Activated CD8-positive, alpha-beta T cell treated with anti-CD3 and anti-CD28 coated beads for 36 hours (primary cell): Measurements from ENCODE around the gene KRTAP10-8. TPM values are rescaled to one million over a fixed set of nuclear protein-coding genes. Genes with fewer than 3 reads are reported as not detected.
A peak's percentile ranks its signal among the peaks of the same experiment; 100 is the strongest.

Experiments used
- ATAC-seq: fragments of 200-7000 bp; cut with Tn5 transposase; one replicate; pipeline ENCODE4 v1.10.0; 2021; ENCODE audit warnings: mild to moderate bottlenecking, moderate library complexity
- CTCF ChIA-PET: fragments of 350-600 bp; sonication (Branson Sonifier 250); formaldehyde crosslinking; loops from one replicate; lab custom pipeline; 2021; ENCODE audit warnings: antibody characterized with exemption; lab: Charles Lee
- POLR2A ChIA-PET: fragments of 350-600 bp; sonication (Branson Sonifier 250); formaldehyde crosslinking; loops from one replicate; lab custom pipeline; 2021; ENCODE audit warnings: antibody characterized with exemption; lab: Charles Lee
- DNase-seq: peaks from one replicate; pipeline ENCODE4 v3.0.0-alpha.2; 2020
- H3K27ac Mint-ChIP-seq: one replicate; pipeline ENCODE4 v1.8.0; 2021; ENCODE audit warnings: mild to moderate bottlenecking, mixed read lengths
- H3K27me3 Mint-ChIP-seq: one replicate; pipeline ENCODE4 v1.8.0; 2021; ENCODE audit warnings: mixed read lengths
- H3K36me3 Mint-ChIP-seq: one replicate; pipeline ENCODE4 v1.8.0; 2021; ENCODE audit warnings: low read depth, mixed read lengths
- H3K4me1 Mint-ChIP-seq: one replicate; pipeline ENCODE4 v1.8.0; 2021; ENCODE audit warnings: low read depth, mixed read lengths
- H3K4me3 Mint-ChIP-seq: one replicate; pipeline ENCODE4 v1.8.0; 2021; ENCODE audit warnings: mild to moderate bottlenecking, moderate library complexity, mixed read lengths
- H3K9me3 Mint-ChIP-seq: one replicate; pipeline ENCODE4 v1.8.0; 2021; ENCODE audit warnings: mixed read lengths
- CTCF ChIP-seq: fragments of 200-600 bp; IDR thresholded peaks from one replicate; pipeline ENCODE4 v1.8.0; 2022; ENCODE audit warnings: antibody characterized with exemption, mild to moderate bottlenecking
- intact Hi-C: fragments of 100-400 bp; cut with micrococcal nuclease; formaldehyde crosslinking; loops from one replicate; pipeline ENCODE4 v1.10.0; 2022
- total RNA-seq, 2 experiments: library from RNA; stranded (reverse); gene quantifications; one replicate each; pipeline ENCODE4 v1.2.3, GENCODE V29; 2021

KRTAP10-8 gene
- total RNA-seq, 2 experiments from 2014 or later = not detected

- Mint-ChIP-seq H3K4me1 (peaks cover 41% of the 10 kb centered on the region), H3K9me3 (peaks cover 28% of the 10 kb centered on the region), H3K36me3 (peaks cover 20% of the 10 kb centered on the region), H3K4me3 (no peak overlapping the region), H3K27me3 (no peaks in the 10 kb centered on the region), H3K27ac (no peak overlapping the region)
- POLR2A ChIA-PET = no interaction called here
- CTCF ChIA-PET = no interaction called here
- no peak for TF ChIP-seq CTCF
- ATAC-seq (no peak), DNase-seq (no peak)
- intact Hi-C loops = no loop called here
Observed at GRCh38 chr21:44617071-44617501, 5.2 kb downstream of the KRTAP10-8 start.

- no peak for TF ChIP-seq CTCF
- peak; percentile 24 for DNase-seq
- Mint-ChIP-seq H3K36me3 (peaks cover 27% of the 10 kb centered on the region), H3K4me1 (peaks cover 41% of the 10 kb centered on the region), H3K27ac (peak overlapping the region; percentile 81), H3K9me3 (peaks cover 41% of the 10 kb centered on the region), H3K4me3 (peak overlapping the region; percentile 13), H3K27me3 (no peaks in the 10 kb centered on the region)
- POLR2A ChIA-PET = interaction anchor here (0.6 to 1.1 kb wide), 2 partner anchors 12 to 127 kb away, joined by 3 to 4 read pairs; no protein-coding TSS in a partner anchor
- intact Hi-C loops = no loop called here
- peak; percentile 55 for ATAC-seq
- CTCF ChIA-PET = interaction anchor here (1.0 to 2.0 kb wide), 6 partner anchors 27 to 124 kb away, joined by 3 to 8 read pairs (median 4); no protein-coding TSS in a partner anchor
Observed at GRCh38 chr21:44618504-44618903, 6.6 kb downstream of the KRTAP10-8 start.

- H3K4me3 Mint-ChIP-seq = peak overlapping the region; percentile 13
- ChIA-PET POLR2A (interaction anchor here (0.6 to 1.1 kb wide), 3 partner anchors 12 to 462 kb away, joined by 3 to 4 read pairs (median 3); no protein-coding TSS in a partner anchor), CTCF (interaction anchor here (0.7 to 2.0 kb wide), 7 partner anchors 26 to 123 kb away, joined by 3 to 8 read pairs (median 4); no protein-coding TSS in a partner anchor)
- peak overlapping the region; percentile 81 for H3K27ac Mint-ChIP-seq
- no peaks in the 10 kb centered on the region for H3K27me3 Mint-ChIP-seq
- H3K36me3 Mint-ChIP-seq = peaks cover 28% of the 10 kb centered on the region
- H3K9me3 Mint-ChIP-seq = peaks cover 45% of the 10 kb centered on the region
- ATAC-seq (peak; percentile 97), DNase-seq (peak; percentile 70)
- intact Hi-C loops = no loop called here
- TF ChIP-seq CTCF = no peak
- H3K4me1 Mint-ChIP-seq = peaks cover 41% of the 10 kb centered on the region
Observed at GRCh38 chr21:44618909-44619308, 7.0 kb downstream of the KRTAP10-8 start.

GRCh38 chr21:44619886-44620285 is 8.0 kb downstream of the KRTAP10-8 start:
- H3K36me3 Mint-ChIP-seq = peaks cover 32% of the 10 kb centered on the region
- TF ChIP-seq CTCF = no peak
- no peaks in the 10 kb centered on the region for H3K27me3 Mint-ChIP-seq
- ATAC-seq = no peak
- ChIA-PET POLR2A (interaction anchor here (0.7 kb wide), 1 partner anchor 27 kb away, joined by 3 read pairs; no protein-coding TSS in a partner anchor), CTCF (interaction anchor here (0.7 to 1.4 kb wide), 4 partner anchors 37 to 108 kb away, joined by 3 to 4 read pairs (median 3); partner anchors contain the start of gene KRTAP12-2)
- intact Hi-C loops = no loop called here
- peaks cover 55% of the 10 kb centered on the region for H3K9me3 Mint-ChIP-seq
- H3K27ac Mint-ChIP-seq = peak overlapping the region; percentile 81
- peaks cover 41% of the 10 kb centered on the region for H3K4me1 Mint-ChIP-seq
- DNase-seq = no peak
- no peak overlapping the region for H3K4me3 Mint-ChIP-seq

- ChIA-PET POLR2A (no interaction called here), CTCF (no interaction called here)
- DNase-seq (no peak), ATAC-seq (no peak)
- Mint-ChIP-seq H3K4me1 (peaks cover 25% of the 10 kb centered on the region), H3K27ac (no peak overlapping the region), H3K9me3 (peaks cover 54% of the 10 kb centered on the region), H3K4me3 (no peak overlapping the region), H3K27me3 (no peaks in the 10 kb centered on the region), H3K36me3 (peaks cover 33% of the 10 kb centered on the region)
- TF ChIP-seq CTCF = no peak
- intact Hi-C loops = no loop called here
Observed at GRCh38 chr21:44623575-44623974, 11.7 kb downstream of the KRTAP10-8 start.
